HG03280 (cell line): Measurements from ENCODE around the gene KRT81.
A peak's percentile ranks its signal among the peaks of the same experiment; 100 is the strongest.
"Not testable (repeated sequence)": the region's sequence is repeated elsewhere in the genome, so short reads cannot be mapped to it uniquely, and the experiment has no call there.

Experiments used
- ATAC-seq: cut with Tn5 transposase; IDR thresholded peaks from one replicate; pipeline ENCODE4 v1.9.1; 2021; ENCODE audit warnings: mild to moderate bottlenecking, moderate library complexity; ENCODE audit not compliant: unreplicated experiment

Gene KRT81

DNA sequence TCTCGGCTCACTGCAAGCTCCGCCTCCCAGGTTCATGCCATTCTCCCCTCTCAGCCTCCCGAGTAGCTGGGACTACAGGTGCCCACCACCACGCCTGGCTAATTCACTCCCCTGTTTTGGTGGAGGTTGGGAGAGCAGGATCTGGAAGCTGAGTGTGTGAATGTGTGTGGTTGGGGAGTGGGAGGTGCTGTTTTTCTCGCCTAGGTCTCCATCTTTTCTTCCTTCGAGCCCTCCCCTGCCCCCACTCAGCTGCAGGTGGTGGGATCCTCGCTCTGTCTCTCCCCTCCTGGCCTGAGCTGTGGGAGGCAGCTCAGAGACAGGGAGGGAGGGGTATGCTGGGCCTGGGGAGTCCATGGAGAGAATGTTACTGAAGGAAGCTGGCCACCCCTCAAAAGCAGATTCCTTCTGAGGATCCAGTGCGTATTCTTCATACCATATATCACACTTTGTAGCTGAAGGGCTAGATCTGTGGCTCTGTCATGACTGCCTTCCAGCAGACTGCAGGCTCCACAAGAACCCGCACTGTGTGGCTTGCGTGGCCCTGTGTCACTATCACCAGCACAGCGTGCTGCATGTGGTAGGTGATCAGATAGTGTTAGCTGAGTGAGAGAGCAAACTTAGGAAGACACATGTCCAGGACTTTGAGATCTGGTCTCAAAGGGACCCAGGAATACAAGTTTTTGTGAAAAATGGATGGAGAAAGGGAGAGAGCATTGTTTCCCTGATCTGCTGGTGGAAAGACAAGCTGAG lies 27.1 kb upstream of the KRT81 start:
- ATAC-seq: no peak

DNA sequence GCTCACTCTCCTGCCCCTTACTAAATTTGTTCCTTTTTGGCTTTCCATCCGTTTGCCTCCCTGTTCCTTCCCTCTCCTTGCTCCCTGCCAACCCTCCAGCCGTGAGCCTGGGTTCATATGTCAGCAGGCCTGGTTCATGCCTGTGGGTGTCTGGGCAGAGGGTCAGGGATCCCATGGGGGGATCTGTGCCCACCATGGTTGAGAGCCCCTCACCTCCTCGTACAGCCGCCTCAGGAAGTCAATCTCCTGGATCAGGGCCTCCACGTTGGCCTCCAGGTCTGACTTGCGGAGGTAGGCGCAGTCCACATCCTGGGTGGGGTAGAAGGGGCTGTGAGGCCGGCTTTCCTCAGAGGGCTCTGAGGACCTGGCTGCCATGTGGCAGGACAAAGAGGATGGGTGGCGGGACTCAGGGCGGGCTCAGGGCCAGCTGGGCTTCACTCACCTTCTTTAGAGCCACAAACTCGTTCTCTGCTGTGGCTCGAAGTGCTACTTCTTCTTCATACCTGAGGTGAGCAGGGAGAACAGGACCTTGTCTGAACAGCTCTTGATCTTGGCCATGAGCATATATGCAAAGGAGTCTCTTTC lies 26.2 kb upstream of the KRT81 start:
- no peak for ATAC-seq

DNA sequence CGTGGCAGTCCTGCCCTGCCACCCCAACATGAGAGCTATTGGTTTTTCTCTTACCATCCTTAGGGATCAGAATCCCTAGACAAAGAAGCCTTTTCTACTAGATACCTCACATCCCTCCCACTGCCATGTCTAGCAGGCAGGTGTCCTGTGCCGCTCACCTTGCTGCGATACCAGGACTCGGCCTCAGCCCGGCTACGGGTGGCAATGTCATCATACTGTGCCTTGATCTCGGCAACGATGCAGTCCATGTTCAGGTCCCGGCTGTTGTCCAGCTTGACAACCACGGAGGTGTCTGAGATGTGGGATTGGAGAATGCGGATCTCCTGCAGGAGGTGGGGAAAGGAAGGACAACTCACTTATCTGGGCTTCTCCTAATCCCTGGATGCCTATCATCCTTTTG lies 25.4 kb upstream of the KRT81 start:
- ATAC-seq: no peak

DNA sequence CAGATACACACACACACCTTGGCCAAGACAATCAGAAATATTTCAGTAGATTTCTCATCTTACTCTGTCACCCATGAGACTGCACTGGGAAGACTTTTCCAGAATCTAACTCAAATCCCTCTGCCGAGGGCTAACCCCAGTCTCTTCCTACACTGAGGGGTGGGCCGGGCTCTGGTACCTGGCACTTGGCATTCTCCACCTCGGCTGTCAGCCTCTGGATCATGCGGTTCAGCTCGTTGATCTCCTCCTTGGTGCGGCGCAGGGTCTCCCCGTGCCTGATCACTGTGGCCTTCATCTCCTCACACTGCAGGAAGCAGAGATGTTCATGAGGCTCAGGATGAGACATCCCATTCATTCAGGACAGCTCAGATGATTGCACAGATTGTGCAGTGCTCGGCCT lies 25.0 kb upstream of the KRT81 start:
- ATAC-seq: no peak

DNA sequence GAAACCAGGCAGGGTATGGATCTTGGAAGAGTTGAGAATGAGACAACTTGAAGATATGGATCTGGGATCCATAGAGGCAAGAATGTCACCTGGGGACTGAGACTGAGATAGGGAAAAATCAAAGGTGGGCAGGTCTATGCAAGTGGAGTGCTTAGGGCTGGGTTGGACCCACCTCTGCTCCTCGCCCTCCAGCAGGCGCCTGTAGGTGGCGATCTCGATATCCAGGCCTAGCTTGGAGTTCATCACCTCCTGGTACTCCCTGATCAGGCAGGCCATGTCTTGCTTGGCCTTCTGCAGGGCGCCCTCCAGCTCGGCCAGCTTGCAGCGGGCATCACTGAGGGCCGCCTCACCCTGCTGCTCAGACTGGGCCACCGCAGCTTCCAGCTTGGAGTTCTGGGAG lies 24.4 kb upstream of the KRT81 start:
- ATAC-seq: not testable (repeated sequence)

DNA sequence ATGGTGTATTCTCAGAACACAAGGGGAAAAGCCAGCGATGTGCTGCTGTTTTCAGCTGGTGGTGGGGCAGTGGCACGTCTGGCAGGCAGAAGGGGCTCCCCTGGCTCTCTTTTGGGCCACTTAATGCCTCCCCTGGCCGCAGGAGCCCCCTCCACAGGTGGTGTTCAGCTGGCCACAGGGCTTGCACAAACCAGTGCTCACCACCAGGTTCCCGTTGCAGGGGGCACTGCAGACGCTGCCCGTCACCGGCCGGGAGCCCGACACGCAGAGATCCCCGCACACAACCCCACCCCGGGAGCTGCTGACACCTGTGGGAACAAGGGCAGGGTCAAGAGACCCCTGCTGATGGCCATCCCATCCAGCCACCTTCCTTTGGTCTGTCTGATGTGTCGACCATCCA lies 23.2 kb upstream of the KRT81 start:
- no peak for ATAC-seq

DNA sequence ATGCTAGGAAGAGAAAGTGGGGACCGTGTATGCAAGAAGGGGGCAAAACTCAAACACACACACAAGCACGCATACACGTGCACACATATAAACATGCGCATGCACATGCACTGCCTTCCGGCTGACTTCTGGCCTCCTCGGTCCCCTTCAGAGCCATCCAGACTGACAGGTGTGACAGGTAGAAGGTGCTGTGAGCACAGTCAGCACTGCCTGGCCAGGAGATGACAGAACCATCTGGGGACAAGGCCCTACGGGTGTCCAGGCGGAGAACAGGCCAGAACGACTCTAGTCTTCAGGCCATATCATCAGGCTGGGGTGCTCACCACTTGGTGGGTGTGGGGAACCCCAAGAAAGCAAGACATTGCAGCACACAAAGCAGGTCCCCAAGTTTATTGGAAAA lies 22.6 kb upstream of the KRT81 start:
- no peak for ATAC-seq

DNA sequence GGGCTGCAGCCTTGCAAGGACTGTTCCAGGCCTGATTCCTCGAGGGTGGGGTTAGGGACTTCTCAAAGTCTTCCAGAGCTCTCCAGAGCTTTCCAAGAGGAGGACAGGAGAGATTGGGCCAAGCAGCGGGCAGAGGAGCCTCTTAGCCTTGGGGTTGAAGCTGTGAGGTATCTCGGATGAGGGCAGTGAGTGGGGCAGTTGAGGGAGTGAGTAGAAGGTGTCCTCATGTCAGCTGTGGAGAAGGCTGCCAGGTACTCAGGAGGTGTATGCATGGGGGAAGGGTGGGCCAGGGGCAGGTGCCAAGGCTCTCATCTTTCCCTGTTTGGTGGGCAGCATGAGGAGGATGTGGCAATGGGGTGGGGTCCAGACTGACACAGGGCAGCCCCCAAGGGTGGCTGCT lies 22.1 kb upstream of the KRT81 start:
- ATAC-seq: no peak

DNA sequence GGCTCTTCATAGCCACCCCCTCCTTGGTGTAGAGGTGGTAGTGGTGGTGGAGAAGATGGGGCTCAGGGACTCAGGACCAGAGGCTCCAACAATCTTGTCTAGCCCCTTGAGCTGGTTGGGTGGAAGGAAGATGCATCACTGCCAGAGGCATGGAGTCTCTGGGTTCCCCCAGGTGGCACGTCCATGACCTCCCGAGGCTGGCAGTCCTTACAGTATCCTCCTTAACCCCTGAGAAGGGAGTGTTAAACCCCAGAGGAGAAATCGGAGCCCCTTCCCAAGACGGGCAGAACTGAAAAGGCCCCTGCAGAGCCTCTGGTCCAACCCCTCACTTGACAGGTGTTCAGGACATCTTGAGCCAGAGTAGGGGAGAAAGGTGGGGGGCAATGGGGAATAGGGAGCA lies 20.8 kb upstream of the KRT81 start:
- no peak for ATAC-seq

DNA sequence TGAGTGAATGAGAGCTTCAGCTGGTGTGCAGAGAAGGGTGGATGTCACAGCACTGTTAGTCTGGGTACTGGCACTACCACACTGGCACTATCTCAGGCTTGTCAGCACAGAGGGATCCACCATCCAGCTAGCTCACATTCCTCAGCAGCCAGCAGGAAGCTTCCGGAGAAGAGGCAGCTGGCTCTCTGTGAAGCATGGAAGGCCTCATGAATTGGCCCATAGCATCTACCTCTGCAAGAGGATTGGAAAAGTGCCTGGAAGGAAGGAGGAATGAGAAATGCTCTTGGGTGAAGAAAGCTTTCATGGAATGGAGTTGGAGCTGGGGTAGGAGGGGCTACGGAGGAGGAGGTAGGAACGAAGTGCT lies 19.9 kb upstream of the KRT81 start:
- no peak for ATAC-seq

DNA sequence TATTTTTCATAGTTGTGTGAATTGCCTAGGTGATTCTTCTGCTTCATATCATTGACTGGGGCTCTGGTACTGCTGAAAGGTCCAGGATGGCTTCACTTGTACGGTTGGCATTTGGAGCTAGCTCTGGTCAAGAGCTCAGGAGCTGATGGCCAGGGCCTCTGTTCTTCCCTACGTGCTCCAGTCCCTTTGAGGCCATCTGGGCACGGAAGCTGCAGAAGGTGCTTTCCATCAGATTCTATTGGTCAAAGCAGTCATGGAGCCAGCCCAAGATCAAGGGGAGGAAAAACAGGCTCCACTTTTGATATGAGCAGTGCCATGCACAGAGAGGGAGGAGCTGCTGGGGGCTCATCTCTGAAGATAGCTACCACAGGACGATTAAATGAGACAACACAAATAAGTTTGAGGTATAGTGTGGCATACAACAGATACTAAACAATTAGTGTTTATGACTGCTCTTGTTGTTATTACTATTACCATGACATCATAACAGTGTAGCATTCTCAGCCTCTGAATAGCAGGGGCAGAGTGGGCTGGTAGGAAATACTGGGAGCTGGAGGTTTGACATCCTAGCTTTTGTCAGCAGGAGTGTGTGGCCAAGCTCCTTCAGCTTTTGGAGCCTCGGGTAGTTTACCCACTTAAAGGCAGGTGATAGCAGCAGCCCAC lies 19.4 kb upstream of the KRT81 start:
- ATAC-seq: no peak

DNA sequence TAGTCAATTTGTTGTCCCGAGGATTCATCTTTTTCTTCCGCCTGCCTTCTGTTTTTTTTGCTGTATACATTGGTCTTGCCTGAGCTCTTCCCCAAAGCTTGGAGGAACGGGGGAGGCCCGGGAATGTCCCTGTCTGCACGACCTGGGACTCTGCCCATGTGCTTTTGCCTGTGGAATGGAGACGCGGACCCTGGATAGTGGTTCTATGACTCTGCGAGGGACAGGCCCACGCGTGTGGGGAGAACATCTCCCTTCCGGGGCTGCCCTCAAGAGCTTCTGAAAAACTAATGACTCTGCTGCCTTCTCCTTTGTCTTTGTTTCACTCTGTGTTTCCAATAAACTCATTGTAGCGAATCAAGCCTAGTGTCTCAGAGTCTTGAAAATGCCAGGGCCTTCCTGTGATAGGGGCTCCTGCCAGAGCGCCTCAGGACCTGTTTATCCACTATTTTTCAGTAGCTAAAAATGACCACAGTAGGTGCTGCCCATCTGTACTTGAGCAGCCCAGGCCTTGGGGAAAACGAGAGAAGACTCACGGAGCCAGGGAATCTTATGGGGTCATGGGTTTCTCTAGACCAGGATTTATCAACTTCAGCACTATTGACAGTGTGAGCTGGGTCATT lies 17.6 kb upstream of the KRT81 start:
- no peak for ATAC-seq

DNA sequence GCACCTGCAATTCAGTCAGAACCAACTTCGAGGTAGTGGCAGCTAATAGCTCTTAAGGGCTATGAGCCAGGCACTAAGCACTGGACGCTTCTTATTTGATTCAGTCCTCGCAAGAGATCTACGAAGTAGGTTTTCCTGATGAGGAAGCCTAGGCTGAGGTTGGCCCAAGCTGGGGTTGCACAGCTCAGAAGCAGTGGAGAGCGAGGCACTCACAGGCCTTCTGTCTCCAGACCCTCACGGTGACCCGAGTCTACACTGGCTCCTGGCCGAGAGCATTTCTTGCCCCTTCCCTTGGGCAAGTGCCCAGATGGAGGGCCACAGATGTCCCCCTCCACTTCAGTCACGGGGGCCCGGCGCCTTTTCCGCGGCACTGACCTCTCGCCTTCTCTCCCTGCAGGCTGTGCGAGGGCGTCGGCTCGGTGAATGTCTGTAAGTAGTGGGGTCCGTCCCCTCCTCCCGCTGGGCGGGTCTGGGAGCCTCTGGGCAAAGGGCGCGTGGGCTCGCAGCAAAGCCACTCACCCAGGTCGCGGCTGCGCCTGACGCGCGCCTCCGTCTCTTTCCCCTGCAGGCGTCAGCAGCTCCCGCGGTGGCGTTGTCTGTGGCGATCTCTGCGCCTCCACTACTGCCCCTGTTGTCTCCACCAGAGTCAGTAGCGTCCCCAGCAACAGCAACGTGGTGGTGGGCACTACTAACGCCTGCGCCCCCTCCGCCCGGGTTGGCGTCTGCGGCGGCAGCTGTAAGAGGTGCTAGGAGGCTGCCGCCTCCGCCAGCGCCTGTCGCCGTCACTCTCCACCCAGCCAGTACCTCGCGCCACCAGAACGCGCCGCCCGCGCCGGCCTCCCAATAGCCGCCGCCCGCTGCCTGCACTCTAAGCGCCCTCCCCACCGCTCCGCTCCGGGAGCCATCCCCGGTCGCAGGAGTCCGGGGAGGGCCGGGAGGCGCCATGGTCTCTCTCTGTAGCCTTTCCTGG lies 16.8 kb upstream of the KRT81 start:
- ATAC-seq: no peak

DNA sequence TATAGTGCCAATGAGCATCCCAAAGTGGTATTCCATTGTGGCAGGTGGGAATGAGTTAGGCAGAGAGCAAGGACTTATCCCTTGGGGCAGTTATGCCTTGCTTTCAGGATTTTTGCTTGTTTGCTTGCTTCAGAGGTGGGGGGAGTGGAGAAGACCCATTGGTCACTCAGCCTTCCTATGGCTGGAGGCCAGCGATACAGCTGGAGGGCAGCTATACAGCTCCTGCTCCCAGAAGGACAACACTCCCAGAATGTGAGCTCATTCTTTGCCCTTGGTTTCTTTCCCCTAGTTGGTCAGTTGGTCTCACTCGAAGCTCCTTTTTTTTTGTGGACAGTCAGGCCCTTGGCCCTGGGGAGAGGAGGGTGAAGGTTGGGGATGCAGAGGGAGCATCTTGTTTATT lies 15.4 kb upstream of the KRT81 start:
- no peak for ATAC-seq

DNA sequence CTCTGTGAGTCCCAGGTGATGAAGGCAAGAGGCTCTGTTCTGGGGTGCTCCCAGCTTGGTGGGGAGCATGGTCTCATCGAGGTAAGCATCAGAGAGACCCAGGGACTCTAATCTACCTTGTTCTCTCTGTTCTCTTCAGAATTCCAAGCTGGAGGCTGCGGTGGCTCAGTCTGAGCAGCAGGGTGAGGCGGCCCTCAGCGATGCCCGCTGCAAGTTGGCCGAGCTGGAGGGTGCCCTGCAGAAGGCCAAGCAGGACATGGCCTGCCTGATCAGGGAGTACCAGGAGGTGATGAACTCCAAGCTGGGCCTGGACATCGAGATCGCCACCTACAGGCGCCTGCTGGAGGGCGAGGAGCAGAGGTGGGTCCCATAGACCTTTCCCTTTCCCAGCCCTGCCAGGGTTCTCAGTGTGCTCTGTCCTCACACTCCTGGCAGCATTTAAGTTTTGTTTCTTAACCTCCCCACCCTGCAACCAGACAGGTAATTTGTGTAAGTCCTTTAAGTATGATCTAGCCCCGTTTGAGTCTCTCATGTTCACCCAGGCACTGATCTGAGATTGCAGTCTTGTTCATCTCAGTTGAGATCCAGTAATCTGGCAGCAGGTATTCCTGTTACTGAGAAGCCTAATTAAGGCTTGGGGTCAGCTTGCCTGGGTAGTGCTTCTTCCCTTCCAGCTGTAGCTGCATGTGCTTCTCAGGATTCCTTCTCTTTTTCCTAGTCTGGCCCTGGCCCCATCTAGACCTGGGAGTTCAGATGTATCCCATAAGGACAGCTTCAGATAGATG lies 14.8 kb upstream of the KRT81 start:
- ATAC-seq: no peak

DNA sequence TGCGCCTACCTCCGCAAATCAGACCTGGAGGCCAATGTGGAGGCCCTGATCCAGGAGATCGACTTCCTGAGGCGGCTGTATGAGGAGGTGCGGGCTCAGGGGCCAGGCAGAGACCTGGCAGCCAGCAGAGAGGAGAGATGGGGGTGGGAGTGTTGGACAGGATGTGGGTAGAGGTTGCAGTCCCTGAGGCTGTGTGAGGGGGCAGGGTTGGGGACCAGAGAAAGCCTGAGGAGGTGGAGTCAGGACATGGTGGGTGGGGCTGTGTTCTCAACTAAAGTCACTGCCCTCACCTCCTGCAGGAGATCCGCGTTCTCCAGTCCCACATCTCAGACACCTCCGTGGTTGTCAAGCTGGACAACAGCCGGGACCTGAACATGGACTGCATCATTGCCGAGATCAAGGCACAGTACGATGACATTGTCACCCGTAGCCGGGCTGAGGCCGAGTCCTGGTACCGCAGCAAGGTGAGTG lies 13.6 kb upstream of the KRT81 start:
- ATAC-seq: peak; percentile 65

DNA sequence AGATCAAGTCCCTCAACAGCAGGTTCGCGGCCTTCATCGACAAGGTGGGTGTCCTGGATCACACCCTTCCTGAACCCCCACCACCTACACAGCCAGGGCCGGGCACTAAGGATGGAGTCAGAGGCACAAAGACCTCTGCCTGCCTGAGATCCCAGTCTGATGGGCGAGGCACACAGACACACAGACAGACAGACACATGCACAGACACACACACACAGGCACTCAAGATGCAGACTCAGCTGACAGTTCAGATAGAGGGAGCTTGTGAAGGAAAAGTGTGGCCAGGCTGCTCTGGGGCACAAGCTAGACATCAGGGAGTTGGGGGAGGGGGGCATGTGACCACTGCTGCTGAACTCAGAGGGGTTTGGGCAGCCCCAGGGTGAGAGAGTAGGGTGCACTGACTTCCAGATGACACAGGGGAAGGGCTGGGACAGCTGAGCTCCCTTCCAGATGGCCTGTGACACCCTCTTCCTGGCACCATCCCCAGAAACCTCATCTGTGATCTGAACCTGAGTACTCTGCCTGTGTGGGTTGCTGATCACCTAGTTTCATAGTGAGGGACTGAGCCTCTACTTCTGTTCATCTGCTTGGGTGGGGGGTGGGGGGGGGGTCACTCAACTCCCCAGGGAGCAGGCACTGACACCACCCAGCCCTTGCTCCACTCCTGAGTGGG lies 11.0 kb upstream of the KRT81 start:
- not testable (repeated sequence) for ATAC-seq

DNA sequence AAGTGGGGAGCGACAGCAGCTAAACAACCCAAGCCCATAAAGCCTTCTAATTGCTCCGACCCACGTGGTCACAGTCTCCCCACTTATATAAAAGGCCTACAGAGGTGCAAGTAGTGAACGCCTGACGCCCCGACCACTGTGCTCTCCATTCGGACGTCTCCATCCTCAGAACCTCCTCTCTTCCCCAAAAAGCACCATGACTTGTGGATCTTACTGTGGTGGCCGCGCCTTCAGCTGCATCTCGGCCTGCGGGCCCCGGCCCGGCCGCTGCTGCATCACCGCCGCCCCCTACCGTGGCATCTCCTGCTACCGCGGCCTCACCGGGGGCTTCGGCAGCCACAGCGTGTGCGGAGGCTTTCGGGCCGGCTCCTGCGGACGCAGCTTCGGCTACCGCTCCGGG lies 10.4 kb upstream of the KRT81 start:
- ATAC-seq: not testable (repeated sequence)
